Neuronal stem cell (in vitro differentiated cells): ENCODE measurements around the gene MTHFD2L.

ENCODE experiments used
- DNase-seq: peaks from one replicate; pipeline ENCODE4 v3.0.0-alpha.2; 2013; ENCODE audit warnings: low spot score
- H2AFZ ChIP-seq: one replicate; pipeline ENCODE4 v1.6.1; 2013; ENCODE audit warnings: mild to moderate bottlenecking, low read length, inconsistent platforms
- H2AK5ac ChIP-seq: 2 replicates; pipeline ENCODE4 v1.6.1; 2013; ENCODE audit warnings: low read depth, mild to moderate bottlenecking, inconsistent platforms, low read length, moderate library complexity, mixed read lengths
- H2BK120ac ChIP-seq: 2 replicates; pipeline ENCODE4 v1.6.1; 2013; ENCODE audit warnings: low read depth, mild to moderate bottlenecking, inconsistent platforms, low read length, moderate library complexity, mixed read lengths
- H2BK12ac ChIP-seq: one replicate; pipeline ENCODE4 v1.6.1; 2013; ENCODE audit warnings: low read length, inconsistent platforms
- H2BK15ac ChIP-seq: 2 replicates; pipeline ENCODE4 v1.6.1; 2013; ENCODE audit warnings: mild to moderate bottlenecking, low read length, inconsistent platforms, mixed read lengths
- H2BK5ac ChIP-seq: one replicate; pipeline ENCODE4 v1.6.1; 2013; ENCODE audit warnings: inconsistent platforms, mild to moderate bottlenecking, low read length, moderate library complexity
- H3K14ac ChIP-seq: one replicate; pipeline ENCODE4 v1.6.1; 2013; ENCODE audit warnings: low read length, inconsistent platforms
- H3K18ac ChIP-seq: 2 replicates; pipeline ENCODE4 v1.6.1; 2013; ENCODE audit warnings: low read length, inconsistent platforms
- H3K23ac ChIP-seq: 2 replicates; pipeline ENCODE4 v1.6.1; 2013; ENCODE audit warnings: low read depth, mild to moderate bottlenecking, mixed read lengths, low read length, inconsistent platforms; ENCODE audit not compliant: poor library complexity
- H3K27ac ChIP-seq: replicated peaks from 3 replicates; pipeline ENCODE4 v1.5.1; 2013; ENCODE audit warnings: low read length, inconsistent platforms
- H3K27me3 ChIP-seq, 3 experiments: 2 replicates each; pipeline ENCODE4 v1.6.1; 2013; ENCODE audit warnings: low read length in 3 of 3, mild to moderate bottlenecking in 2 of 3, inconsistent platforms in 1 of 3, low read depth in 1 of 3, mixed read lengths in 1 of 3, moderate library complexity in 1 of 3; ENCODE audit not compliant: control insufficient read depth in 3 of 3, insufficient read depth in 3 of 3
- H3K36me3 ChIP-seq, 2 donors: replicated peaks in 1 of 2; 2 replicates each; pipeline ENCODE4 v1.6.1; 2013; ENCODE audit warnings: low read length in 2 of 2; ENCODE audit not compliant: control insufficient read depth in 2 of 2, insufficient read depth in 2 of 2
- H3K4ac ChIP-seq: 2 replicates; pipeline ENCODE4 v1.6.1; 2013; ENCODE audit warnings: inconsistent platforms, mild to moderate bottlenecking, low read length, moderate library complexity
- H3K4me1 ChIP-seq, 2 donors: 1 replicate in 1 of 2; 2 replicates in 1 of 2; pipeline ENCODE4 v1.6.1; 2013; ENCODE audit warnings: low read length in 2 of 2, low read depth in 1 of 2; ENCODE audit not compliant: control insufficient read depth in 2 of 2, insufficient read depth in 1 of 2
- H3K4me2 ChIP-seq: one replicate; pipeline ENCODE4 v1.6.1; 2013; ENCODE audit warnings: mild to moderate bottlenecking, low read length, inconsistent platforms; ENCODE audit not compliant: insufficient read depth, poor library complexity, severe bottlenecking
- H3K4me3 ChIP-seq, 2 donors: 2 replicates each; pipeline ENCODE4 v1.5.1; 2013; ENCODE audit warnings: low read length in 2 of 2, mild to moderate bottlenecking in 2 of 2, inconsistent platforms in 1 of 2, moderate library complexity in 1 of 2
- H3K79me1 ChIP-seq: one replicate; pipeline ENCODE4 v1.6.1; 2013; ENCODE audit warnings: low read depth, mild to moderate bottlenecking, inconsistent platforms, low read length, moderate library complexity
- H3K9ac ChIP-seq: one replicate; pipeline ENCODE4 v1.6.1; 2013; ENCODE audit warnings: mild to moderate bottlenecking, low read depth, low read length, inconsistent platforms; ENCODE audit not compliant: poor library complexity
- H3K9me3 ChIP-seq, 2 donors: replicated peaks in 1 of 2; 2 replicates each; pipeline versions ENCODE3 to v1.6.1; 2013; ENCODE audit warnings: low read length in 2 of 2, mild to moderate bottlenecking in 2 of 2, inconsistent platforms in 1 of 2, low read depth in 1 of 2, mixed read lengths in 1 of 2, moderate library complexity in 1 of 2; ENCODE audit not compliant: control insufficient read depth in 2 of 2, insufficient read depth in 1 of 2
- H4K8ac ChIP-seq: one replicate; pipeline ENCODE4 v1.6.1; 2013; ENCODE audit warnings: low read depth, mild to moderate bottlenecking, inconsistent platforms, low read length, moderate library complexity
- H4K91ac ChIP-seq: one replicate; pipeline ENCODE4 v1.6.1; 2013; ENCODE audit warnings: low read length, low read depth, mild to moderate bottlenecking, inconsistent platforms; ENCODE audit not compliant: poor library complexity
- WGBS, 2 donors: extraction: QIAGEN DNeasy Blood & Tissue Kit; methylation state at CpG; one replicate each; pipeline ENCODE4 v1.1.7; 2013; ENCODE audit warnings: missing lambda C conversion rate in 2 of 2, mixed read lengths in 1 of 2; ENCODE audit not compliant: insufficient read length in 2 of 2, insufficient replicate concordance in 1 of 2; ENCODE audit errors: extremely low coverage in 2 of 2; 5-methylcytosine and 5-hydroxymethylcytosine counted together

Gene MTHFD2L

DNA sequence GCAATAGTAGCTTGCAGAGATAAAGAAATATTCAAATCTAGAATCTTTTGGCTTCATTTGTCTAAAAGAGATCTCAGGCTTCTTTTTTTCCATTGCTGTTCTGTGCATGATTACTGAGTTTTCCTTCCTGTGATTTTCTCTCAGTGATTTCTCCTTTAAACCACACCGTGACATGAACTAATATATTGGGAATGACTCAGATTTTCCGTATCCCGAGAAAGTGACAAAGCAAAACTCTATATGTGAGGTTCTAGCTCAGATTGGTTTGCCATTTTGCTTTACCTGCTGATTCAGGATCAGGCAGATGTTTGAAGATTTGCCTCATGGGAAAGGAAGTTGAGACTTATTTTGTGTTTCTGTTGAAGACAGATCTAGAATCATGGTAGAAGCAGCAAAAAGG, 59.4 kb downstream of the MTHFD2L start:
- Histone ChIP-seq H3K4me1 (peaks cover 0 to 7% of the 10 kb centered on the region in 2 donors), H3K79me1 (no peaks in the 10 kb centered on the region), H3K18ac (no peak overlapping the region), H2BK5ac (no peak overlapping the region), H2BK12ac (no peak overlapping the region), H2BK120ac (no peak overlapping the region), H3K9me3 (no peaks in the 10 kb centered on the region), H3K36me3 (peaks cover 0 to 4% of the 10 kb centered on the region in 2 donors), H3K9ac (no peak overlapping the region), H2BK15ac (no peak overlapping the region), H2AK5ac (no peak overlapping the region), H3K23ac (no peak overlapping the region), H3K4me2 (no peak overlapping the region), H4K91ac (no peak overlapping the region), H3K27me3 (no peaks in the 10 kb centered on the region), H3K14ac (no peak overlapping the region), H2AFZ (no peak overlapping the region), H3K27ac (no peak overlapping the region), H3K4me3 (no peak overlapping the region), H4K8ac (no peak overlapping the region), H3K4ac (no peak overlapping the region)
- DNase-seq: no peak
- no CpG with 5 or more reads among the region's 3 CpGs for WGBS, 2 donors

DNA sequence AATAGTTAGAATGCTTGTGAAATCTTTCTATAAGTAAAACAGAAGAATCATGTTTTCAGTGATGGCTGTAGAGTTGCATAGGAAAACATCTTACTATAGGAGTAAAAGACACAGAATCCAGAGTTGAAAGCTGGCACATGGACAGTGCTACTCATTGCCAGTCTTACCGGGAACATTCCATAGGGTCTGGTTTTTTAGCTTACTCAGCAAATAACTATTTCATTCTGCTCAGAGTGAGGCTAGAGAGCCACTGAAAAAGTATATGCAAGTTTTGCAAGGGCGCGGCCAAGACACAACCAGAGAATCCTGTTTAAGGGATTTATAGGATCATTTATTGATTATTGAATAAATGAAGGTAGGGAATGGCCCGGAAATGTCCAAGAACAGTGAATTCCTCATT, 60.3 kb downstream of the MTHFD2L start:
- H2AK5ac ChIP-seq: no peak overlapping the region
- no peak overlapping the region for H3K4ac ChIP-seq
- H3K18ac ChIP-seq: no peak overlapping the region
- H3K4me1 ChIP-seq: peaks cover 0 to 7% of the 10 kb centered on the region in 2 donors
- H3K9me3 ChIP-seq: no peaks in the 10 kb centered on the region
- no peak overlapping the region for H3K9ac ChIP-seq
- no peak overlapping the region for H3K23ac ChIP-seq
- no peak for DNase-seq
- H3K36me3 ChIP-seq: peaks cover 0 to 5% of the 10 kb centered on the region in 2 donors
- no peaks in the 10 kb centered on the region for H3K79me1 ChIP-seq
- no peak overlapping the region for H3K27ac ChIP-seq
- no peaks in the 10 kb centered on the region for H3K27me3 ChIP-seq
- no peak overlapping the region for H4K91ac ChIP-seq
- no peak overlapping the region for H3K4me3 ChIP-seq
- H2BK120ac ChIP-seq: no peak overlapping the region
- no peak overlapping the region for H4K8ac ChIP-seq
- no peak overlapping the region for H3K14ac ChIP-seq
- no peak overlapping the region for H3K4me2 ChIP-seq
- H2AFZ ChIP-seq: no peak overlapping the region
- H2BK15ac ChIP-seq: no peak overlapping the region
- no peak overlapping the region for H2BK5ac ChIP-seq
- WGBS, 2 donors: no CpG with 5 or more reads among the region's 4 CpGs
- no peak overlapping the region for H2BK12ac ChIP-seq

DNA sequence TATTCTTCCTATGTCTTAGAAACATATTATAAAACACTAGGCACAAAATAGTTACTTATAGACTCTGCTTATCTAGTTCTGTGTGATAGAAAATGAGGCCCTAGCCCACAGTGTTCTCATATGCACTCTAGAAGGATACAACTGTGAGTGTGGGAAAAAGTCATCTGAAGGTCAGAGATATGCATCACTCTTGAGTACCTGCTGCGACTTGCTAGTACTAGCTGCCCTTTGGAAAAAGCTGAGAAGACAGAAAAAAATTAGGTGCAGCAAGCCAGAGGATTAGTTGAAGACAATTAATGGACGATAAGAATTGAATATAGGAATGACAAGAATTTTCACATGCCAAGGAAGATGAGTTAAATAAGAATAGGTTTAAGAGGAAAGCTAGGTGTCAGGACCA, 61.3 kb downstream of the MTHFD2L start:
- H3K27me3 ChIP-seq: no peaks in the 10 kb centered on the region
- WGBS, 2 donors: no CpG with 5 or more reads among the region's 2 CpGs
- no peak overlapping the region for H3K4ac ChIP-seq

DNA sequence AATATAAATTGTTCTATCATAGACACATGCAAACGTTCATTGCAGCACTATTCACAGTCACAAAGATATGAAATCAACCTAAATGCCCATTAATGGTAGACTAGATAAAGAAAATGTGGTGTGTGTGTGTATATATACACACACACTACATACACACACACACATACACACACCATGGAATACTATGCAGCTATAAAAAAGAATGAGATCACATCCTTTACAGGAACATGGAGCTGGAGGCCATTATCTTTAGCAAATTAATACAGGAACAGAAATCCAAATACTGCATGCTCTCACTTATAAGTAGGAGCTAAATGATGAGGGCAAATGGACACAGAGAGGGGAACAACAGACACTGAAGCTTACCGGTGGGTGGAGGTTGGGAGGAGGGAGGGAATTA, 65.2 kb downstream of the MTHFD2L start:
- Histone ChIP-seq H2BK120ac (no peak overlapping the region), H4K91ac (no peak overlapping the region), H4K8ac (no peak overlapping the region), H3K9me3 (no peaks in the 10 kb centered on the region), H3K9ac (no peak overlapping the region), H2AK5ac (no peak overlapping the region), H2AFZ (no peak overlapping the region), H3K4me2 (no peak overlapping the region), H3K4me3 (no peak overlapping the region), H3K27me3 (no peaks in the 10 kb centered on the region), H3K4ac (no peak overlapping the region), H3K18ac (no peak overlapping the region), H3K4me1 (no peaks in the 10 kb centered on the region), H3K23ac (no peak overlapping the region), H3K14ac (no peak overlapping the region), H3K27ac (no peak overlapping the region), H3K79me1 (no peaks in the 10 kb centered on the region), H2BK15ac (no peak overlapping the region), H2BK5ac (no peak overlapping the region), H2BK12ac (no peak overlapping the region), H3K36me3 (peaks cover 0 to 22% of the 10 kb centered on the region in 2 donors)
- no CpG with 5 or more reads among the region's 2 CpGs for WGBS, 2 donors
- no peak for DNase-seq

More for the DNA sequence above, 61.3 kb downstream of the MTHFD2L start:
- Histone ChIP-seq H4K91ac (no peak overlapping the region), H2BK15ac (no peak overlapping the region), H3K4me3 (no peak overlapping the region), H3K23ac (no peak overlapping the region), H3K79me1 (no peaks in the 10 kb centered on the region), H3K4me2 (no peak overlapping the region), H2BK5ac (no peak overlapping the region), H3K9me3 (no peaks in the 10 kb centered on the region), H3K18ac (no peak overlapping the region), H3K36me3 (peaks cover 0 to 5% of the 10 kb centered on the region in 2 donors), H4K8ac (no peak overlapping the region), H3K14ac (no peak overlapping the region), H3K27ac (no peak overlapping the region), H3K9ac (no peak overlapping the region), H2AFZ (no peak overlapping the region), H3K4me1 (peaks cover 0 to 7% of the 10 kb centered on the region in 2 donors), H2BK12ac (no peak overlapping the region), H2AK5ac (no peak overlapping the region), H2BK120ac (no peak overlapping the region)
- DNase-seq: no peak
